Transverse colon (tissue), 4 donors: ENCODE measurements around the gene SPOUT1.

Experiments
- CTCF ChIP-seq, 5 experiments: fragments of 200-600 bp in 3 of 5; fragments of 450-650 bp in 2 of 5; sonication (generic) in 3 of 5; IDR thresholded peaks; 1 replicate in 2 of 5; 2 replicates in 3 of 5; pipeline ENCODE4 v1.5.1; 2016 to 2017; ENCODE audit warnings: antibody characterized with exemption in 5 of 5, inconsistent platforms in 3 of 5, mild to moderate bottlenecking in 2 of 5, moderate library complexity in 1 of 5
- EP300 ChIP-seq: sonication (generic); formaldehyde crosslinking; IDR thresholded peaks from one replicate; pipeline ENCODE4 v1.6.1; 2017; ENCODE audit warnings: antibody characterized with exemption, low read depth
- POLR2A ChIP-seq: fragments of 450-650 bp; IDR thresholded peaks from one replicate; pipeline ENCODE4 v1.6.1; 2016; ENCODE audit warnings: antibody characterized with exemption, mild to moderate bottlenecking, moderate library complexity
- POLR2AphosphoS5 ChIP-seq, 3 donors: sonication (generic); formaldehyde crosslinking; IDR thresholded peaks; one replicate each; pipeline ENCODE4 v1.6.1; 2016; ENCODE audit warnings: antibody characterized with exemption in 3 of 3

- TF ChIP-seq CTCF (IDR thresholded peaks at IDR 0.05) = no peak
- no peak for TF ChIP-seq POLR2A
- TF ChIP-seq EP300 = no peak
- no peak for TF ChIP-seq POLR2AphosphoS5 (IDR thresholded peaks at IDR 0.05)
These were observed 15.8 kb upstream of the SPOUT1 start for GRCh38 chr9:128845186-128845931.
